ENCODE measurements around the gene RASSF5.
A peak's percentile ranks its signal among the peaks of the same experiment; 100 is the strongest.

RASSF5 gene

DNA sequence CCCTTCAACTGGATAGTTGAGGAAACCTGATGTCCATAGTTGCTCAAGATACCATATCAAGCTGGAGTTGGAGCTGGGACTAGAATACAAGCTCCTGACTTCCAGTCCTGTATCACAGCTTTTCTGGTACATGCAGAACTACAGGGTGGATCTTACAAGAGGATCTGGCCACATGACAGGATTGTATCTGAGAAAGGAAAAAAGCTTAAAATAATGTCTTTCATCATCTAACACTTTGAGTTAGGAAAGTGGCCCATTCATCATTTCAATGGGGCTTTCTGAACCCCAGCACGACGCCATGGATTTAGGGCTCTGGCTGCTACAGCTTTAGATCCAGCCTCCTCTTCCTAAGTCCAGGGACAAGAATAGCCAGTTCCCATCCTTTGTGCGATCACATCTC, 46.9 kb downstream of the RASSF5 start:
- no peak for DNase-seq

GRCh38 chr1:206554701-206555472, 47.6 kb downstream of the RASSF5 start:
- DNase-seq: no peak

- DNase-seq: no peak
These were observed 48.2 kb downstream of the RASSF5 start for GRCh38 chr1:206555473-206555935.

DNA sequence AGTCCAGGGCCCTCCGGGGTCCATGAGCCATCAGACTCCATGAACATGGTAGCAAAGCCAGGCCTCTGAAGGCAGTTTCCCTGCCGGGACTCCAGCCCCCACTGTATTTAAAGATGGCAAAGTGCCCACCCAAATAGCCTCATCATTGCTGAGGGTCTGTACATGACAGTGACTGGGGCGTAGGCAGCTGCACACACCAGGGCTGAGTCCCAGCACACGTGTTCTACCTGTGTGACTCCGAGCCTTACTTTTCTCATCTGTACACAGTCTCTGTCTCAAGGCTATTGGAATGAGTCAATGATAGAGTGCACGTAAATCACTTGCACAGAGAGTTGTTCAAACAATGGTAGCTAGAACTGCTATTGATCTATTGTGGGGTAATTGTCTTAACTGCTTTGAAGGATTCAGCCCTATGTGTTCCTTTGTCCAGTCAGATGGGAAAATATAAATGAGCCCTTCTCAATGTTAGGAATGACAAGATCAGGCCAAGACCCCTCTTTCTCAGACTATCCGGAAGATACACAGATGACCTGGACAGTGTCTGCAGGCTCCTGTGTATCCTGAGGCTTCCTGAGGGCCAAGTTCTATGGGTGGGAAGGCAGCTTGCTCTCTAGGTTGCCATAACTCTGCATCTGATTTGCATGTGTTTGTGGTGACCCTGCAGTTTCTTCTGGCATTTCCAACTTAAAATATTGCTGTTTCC, 48.9 kb downstream of the RASSF5 start:
- DNase-seq: no peak

DNA sequence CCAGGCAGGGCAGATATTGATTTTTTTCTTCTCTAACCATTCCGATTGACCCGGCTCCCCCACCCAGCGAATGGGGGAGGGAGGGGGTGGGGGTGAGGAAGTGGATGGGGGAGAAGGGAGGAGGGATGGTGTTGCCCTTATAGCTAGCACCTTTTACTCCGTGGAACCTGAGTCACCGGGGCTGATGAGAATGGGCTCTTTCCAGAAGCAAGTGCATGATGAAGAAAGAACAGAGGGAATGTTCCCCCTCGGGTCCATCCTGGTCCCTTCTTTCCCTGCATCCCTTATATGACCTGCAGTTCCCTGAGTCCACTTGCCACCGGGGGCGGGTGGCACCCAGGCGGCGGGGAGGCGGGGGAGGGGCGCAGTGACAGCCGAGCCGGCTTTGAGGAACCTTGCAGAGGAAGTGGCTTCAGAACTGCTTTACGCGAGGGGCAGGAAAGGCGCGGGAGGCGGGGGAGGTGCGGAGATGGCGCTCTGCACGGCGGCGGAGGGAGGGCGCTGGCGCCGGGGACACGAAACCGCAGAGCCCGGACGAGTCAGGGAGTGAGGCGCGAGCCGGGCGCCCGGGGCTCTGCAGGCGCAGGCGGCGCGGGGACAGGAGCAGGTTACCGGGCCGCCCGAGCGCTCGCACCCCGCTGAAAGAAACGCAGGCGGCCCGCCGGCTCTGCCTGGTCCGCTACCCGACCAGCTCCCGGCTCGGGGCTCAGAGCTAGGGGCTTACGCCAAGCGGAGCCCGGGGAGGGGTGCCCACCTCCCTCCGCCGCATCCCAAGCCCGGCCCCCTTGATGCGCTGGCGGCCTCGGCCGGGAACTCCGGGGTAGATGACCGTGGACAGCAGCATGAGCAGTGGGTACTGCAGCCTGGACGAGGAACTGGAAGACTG, 49.7 kb downstream of the RASSF5 start:
- no peak for DNase-seq

DNA sequence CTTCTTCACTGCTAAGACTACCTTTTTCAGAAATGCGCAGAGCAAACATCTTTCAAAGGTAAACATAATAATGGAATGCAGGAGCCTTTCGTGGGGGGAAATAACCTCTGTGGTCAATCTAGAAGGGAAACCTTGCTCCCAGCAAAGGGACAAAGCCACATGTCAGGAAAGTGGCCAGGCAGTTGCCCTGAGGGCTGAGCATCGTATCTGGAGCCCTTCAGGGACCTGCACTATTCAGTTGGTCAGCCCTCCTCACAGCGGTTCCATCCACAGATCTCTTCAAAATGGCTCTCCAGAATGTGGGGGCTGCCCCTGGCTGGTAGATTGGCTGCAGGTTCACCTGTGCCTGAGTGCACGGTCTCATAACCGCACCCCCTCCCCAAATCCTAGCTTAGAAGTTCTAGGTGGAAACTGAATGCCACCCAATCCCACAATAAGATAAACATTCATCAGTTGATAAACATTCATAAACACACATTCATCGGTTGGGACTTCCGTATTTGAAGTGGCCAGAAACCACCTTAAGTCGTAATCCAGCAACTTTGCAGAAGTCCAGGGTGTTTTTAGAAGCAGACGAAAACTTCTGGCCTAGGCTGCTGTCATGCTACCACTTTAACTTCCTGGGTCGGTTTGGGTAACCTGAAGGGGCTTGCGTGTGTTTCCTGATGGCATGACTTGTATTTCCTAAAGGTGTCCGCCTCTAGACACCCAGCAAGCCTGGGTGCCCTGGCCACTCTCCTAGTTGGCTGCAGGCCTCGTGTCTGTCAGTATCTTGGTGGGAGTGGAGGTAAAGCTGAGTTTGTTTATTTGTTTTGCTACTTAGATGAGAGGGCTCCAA, 50.5 kb downstream of the RASSF5 start:
- DNase-seq: peak; percentile 57

- DNase-seq: no peak
These were observed 51.7 kb downstream of the RASSF5 start for GRCh38 chr1:206558794-206559671.

DNA sequence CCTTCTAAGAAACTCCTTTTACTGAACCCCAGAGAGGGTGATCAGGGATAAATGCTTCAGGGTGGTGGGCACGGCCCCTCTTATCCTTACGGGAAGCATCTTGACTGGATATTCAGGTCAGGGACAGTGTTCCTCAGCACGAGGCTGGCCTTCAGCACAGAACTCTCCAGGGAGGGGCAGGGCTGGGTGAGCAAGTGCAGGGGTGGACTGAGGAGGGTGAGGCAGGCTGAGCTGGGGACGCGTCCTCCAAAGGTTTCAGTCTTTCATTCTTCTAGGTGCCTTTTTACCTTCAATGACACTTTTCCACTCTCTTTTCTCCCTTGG, 52.3 kb downstream of the RASSF5 start:
- DNase-seq: no peak

- DNase-seq: no peak
These were observed 52.8 kb downstream of the RASSF5 start for GRCh38 chr1:206560007-206560716.

DNA sequence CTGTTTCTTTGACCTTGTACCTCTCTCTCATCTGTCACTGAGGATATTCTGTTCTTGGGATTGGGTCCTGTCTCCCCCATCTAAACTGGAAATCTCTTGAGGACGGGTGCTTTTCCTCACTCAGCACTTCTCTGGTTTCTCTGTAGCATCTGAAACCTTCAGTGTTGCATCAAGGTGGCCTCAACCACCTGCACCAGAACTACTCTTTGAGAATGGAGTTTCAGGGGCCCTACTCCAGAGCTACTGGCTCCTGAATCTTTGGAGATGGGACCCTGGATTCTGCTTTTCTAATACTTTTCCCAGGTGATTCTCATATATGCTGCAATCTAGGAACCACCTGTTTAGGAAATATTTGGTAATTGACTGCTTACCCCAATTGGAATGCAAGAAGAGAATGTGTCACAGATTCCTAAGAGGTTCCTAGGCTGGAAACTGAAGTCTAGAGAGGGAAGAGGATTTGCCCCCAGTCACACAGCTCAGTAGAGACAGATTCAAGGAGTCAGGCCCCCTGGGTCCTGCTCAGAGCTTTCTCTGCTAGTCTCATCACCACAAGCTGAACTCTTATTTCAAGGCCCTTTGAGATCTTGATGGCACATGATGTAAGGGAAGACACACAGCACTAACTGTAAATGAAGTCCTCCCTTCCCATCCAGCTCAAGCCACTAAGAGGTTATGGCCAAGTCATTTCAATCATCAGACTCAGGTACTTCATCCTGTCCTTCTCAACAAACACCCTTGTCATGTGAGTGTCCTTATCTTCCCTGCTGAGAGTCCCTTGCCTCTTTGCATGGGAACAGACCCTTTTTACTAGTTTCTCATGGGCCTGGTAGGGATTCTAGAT, 56.3 kb downstream of the RASSF5 start:
- no peak for DNase-seq

DNA sequence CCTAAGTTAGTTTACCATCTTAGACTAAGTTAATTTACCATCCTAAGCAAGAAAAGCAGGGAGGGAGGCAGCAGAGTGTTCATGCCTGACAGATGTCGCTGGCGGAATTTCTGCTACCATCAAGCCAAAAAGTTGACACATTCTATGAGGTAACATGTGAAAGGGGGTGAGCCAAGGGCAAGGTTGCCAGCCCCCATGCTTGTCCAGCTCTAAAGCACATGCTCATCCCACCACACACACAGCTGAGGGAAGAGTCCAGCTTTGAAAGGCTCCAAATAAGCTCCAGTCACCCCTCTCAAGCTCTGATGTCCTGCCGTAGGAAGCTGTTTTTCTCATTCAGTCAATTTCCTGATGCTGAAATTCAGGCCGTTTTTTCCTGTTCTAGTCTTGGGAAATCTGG, 58.7 kb downstream of the RASSF5 start:
- DNase-seq: no peak

- no peak for DNase-seq
These were observed 59.7 kb downstream of the RASSF5 start for GRCh38 chr1:206566999-206567398.

DNA sequence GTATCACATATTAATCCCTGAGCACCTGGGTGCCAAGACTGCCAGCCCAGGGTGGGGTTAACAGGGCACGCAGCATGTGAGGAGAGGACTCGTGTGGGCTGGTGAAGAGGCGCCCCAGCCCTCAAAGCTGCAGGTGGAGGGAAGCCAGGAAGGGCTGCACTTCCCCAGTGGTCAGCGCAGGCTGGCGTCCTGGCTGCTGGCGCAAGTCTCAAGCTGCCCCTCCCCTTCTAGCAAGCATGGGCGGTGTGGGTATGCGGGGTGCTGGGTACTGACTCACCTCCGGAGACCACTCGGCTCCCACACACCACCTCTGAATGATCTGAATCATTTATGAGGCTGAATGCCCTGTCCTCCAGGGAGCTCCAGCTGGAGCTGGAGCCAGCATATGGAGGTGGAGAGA, 60.9 kb downstream of the RASSF5 start:
- no peak for DNase-seq

DNA sequence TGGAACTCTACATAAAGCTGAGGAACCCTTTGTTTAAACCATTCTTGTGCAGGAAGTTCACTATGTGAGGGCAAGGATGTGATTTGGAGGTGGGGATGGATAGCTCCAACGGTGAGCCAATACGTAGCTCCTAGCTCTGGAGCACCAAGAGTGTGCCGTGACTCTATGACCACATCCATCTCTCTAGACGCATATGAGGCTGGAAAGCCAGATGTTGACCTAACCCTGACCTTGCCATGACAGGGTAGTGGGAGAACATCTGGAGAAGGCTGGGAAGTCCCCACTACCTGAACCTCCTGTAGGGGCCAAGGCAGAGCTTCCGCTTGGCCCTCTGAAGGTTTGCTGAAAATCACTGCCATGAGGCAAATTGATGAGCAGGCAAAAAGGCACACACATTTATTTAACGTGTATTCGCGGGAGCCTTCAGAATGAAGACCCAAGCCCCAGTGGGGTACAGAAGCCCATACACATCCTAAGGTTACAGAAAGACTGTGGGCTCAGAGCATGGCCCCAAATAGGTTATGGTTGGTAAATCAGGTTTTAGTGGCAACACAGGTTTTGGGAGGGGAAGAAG, 61.5 kb downstream of the RASSF5 start:
- no peak for DNase-seq

- no peak for DNase-seq
These were observed 62.2 kb downstream of the RASSF5 start for GRCh38 chr1:206569556-206569955.

DNA sequence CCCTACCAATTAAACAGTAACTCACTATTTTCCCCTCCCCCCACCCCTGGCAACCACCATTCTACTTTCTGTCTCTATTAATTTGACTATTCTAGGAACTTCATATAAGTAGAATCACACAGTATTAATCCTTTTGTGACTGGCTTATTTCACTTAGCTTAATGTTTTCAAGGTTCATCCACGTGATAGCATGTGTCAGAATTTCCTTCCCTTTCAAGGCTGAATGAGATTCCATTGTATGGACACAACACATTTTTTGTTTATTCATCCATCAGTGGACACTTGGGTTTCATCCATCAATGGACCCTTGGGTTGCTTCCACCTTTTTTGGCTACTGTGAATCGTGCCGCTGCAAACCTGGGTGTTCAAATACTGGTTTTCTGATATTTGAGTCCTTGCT, 63.2 kb downstream of the RASSF5 start:
- no peak for DNase-seq

GRCh38 chr1:206572835-206573234, 65.5 kb downstream of the RASSF5 start:
- no peak for DNase-seq

DNA sequence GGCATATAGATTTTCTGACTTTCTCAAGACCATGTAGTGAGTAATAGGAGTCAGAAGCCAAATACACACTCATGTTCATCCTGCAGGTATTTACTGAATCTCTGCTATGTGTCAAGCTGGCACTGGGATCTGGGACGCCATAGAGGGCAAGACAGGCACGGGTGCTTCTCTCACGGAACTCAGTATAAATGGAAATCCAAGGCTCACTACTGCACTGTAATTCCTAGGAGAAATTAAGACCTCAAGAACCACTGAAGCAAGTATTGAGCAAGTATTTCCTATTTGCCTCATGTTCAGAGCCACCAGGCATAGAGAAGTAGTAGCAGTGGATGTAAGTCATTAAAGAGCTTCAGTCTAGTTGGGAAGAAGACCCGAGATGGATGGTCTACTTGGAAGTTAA, 66.0 kb downstream of the RASSF5 start:
- DNase-seq: no peak

- no peak for DNase-seq
These were observed 66.4 kb downstream of the RASSF5 start for GRCh38 chr1:206573762-206574161.
